Thyroid gland (tissue), 4 donors: ENCODE results near the gene CPN2. TPM values are rescaled to one million over a fixed set of nuclear protein-coding genes. Genes with fewer than 3 reads are reported as not detected.

Experiments used
- DNase-seq, 2 donors: peaks; one replicate each; pipeline ENCODE4 v3.0.0-alpha.2; 2019
- H3K27ac ChIP-seq, 3 donors: fragments of 200-600 bp; sonication (generic); 1 replicate in 2 of 3; 2 replicates in 1 of 3; pipeline ENCODE4 v1.5.1; 2016 to 2019; ENCODE audit warnings: mild to moderate bottlenecking in 1 of 3, moderate library complexity in 1 of 3
- H3K27me3 ChIP-seq: fragments of 200-600 bp; sonication (generic); one replicate; pipeline ENCODE4 v1.5.1; 2019
- H3K36me3 ChIP-seq, 2 donors: fragments of 200-600 bp; sonication (generic); one replicate each; pipeline ENCODE4 v1.5.1; 2016 to 2019
- H3K4me1 ChIP-seq, 2 donors: fragments of 200-600 bp; sonication (generic); one replicate each; pipeline ENCODE4 v1.5.1; 2017 to 2019
- H3K4me3 ChIP-seq, 3 donors: fragments of 200-600 bp; sonication (generic); replicated peaks in 1 of 3; 1 replicate in 2 of 3; 2 replicates in 1 of 3; pipeline ENCODE4 v1.5.1; 2016; ENCODE audit warnings: mild to moderate bottlenecking in 1 of 3
- H3K9me3 ChIP-seq: fragments of 200-600 bp; sonication (generic); one replicate; pipeline ENCODE4 v1.5.1; 2017
- CTCF ChIP-seq, 6 experiments: fragments of 200-600 bp in 3 of 6; fragments of 450-650 bp in 3 of 6; sonication (generic) in 3 of 6; IDR thresholded peaks; one replicate each; pipeline ENCODE4 v1.5.1; 2016 to 2019; ENCODE audit warnings: antibody characterized with exemption in 6 of 6, mild to moderate bottlenecking in 2 of 6, inconsistent platforms in 1 of 6, moderate library complexity in 1 of 6
- POLR2A ChIP-seq, 2 donors: fragments of 450-650 bp; IDR thresholded peaks; one replicate each; pipeline ENCODE4 v1.6.1; 2017; ENCODE audit warnings: antibody characterized with exemption in 2 of 2, mild to moderate bottlenecking in 2 of 2, moderate library complexity in 1 of 2
- whole genome bisulfite sequencing, 2 donors: methylation state at CpG; one replicate each; pipeline ENCODE4 v1.1.5; 2017; 5-methylcytosine and 5-hydroxymethylcytosine counted together
- intact Hi-C: fragments of 100-400 bp; cut with DNase I; formaldehyde crosslinking; loops from one replicate; pipeline ENCODE4 v1.15.1; 2023
- total RNA-seq, 4 donors: library from RNA; depleted of rRNA; stranded (reverse); fragments of >200 nt; gene quantifications; one replicate each; pipeline ENCODE4 v1.2.3, GENCODE V29; 2016

CPN2 gene
- total RNA-seq, 4 donors from 2014 or later = not detected

- intact Hi-C loops = loop anchor here (5.0 kb wide), 3 partner anchors 180 to 655 kb away; partner anchors contain the start of gene HES1
- WGBS, 2 donors = 76 to 86% methylated on average over 1 to 6 of the region's 6 CpGs
- Histone ChIP-seq H3K36me3 (no peaks in the 10 kb centered on the region), H3K27me3 (no peaks in the 10 kb centered on the region), H3K4me1 (peaks cover 26 to 46% of the 10 kb centered on the region in 2 donors), H3K27ac (no peak overlapping the region), H3K4me3 (no peak overlapping the region), H3K9me3 (no peaks in the 10 kb centered on the region)
- no peak for TF ChIP-seq CTCF (IDR thresholded peaks at IDR 0.05)
- no peak for TF ChIP-seq POLR2A (IDR thresholded peaks at IDR 0.05)
- DNase-seq = no peak
These were observed 34.2 kb downstream of the CPN2 start for GRCh38 chr3:194316918-194317317.

- DNase-seq = no peak
- H3K4me1 ChIP-seq = peaks cover 21 to 46% of the 10 kb centered on the region in 2 donors
These were observed 35.2 kb downstream of the CPN2 start for GRCh38 chr3:194315965-194316361.

GRCh38 chr3:194315088-194315964 is 35.8 kb downstream of the CPN2 start:
- peak overlapping the region in 1 of 3 donors; percentile 19 for H3K4me3 ChIP-seq
- H3K36me3 ChIP-seq = no peaks in the 10 kb centered on the region
- 9 to 21% methylated on average over 13 to 26 of the region's 54 CpGs for WGBS, 2 donors
- intact Hi-C loops = loop anchor here (5.0 kb wide), 3 partner anchors 178 to 653 kb away; partner anchors contain the start of gene HES1
- H3K9me3 ChIP-seq = no peaks in the 10 kb centered on the region
- H3K27ac ChIP-seq = peak overlapping the region; percentile 28 to 66 (median 44)
- DNase-seq = peak; percentile 86 to 87
- H3K4me1 ChIP-seq = peaks cover 21 to 46% of the 10 kb centered on the region in 2 donors
- H3K27me3 ChIP-seq = no peaks in the 10 kb centered on the region
- peak in 5 of 6 experiments; percentile 78 to 96 (median 95) for TF ChIP-seq CTCF (IDR thresholded peaks at IDR 0.05)
- peak in 1 of 2 donors; percentile 53 for TF ChIP-seq POLR2A (IDR thresholded peaks at IDR 0.05)

More at GRCh38 chr3:194315965-194316361, 35.2 kb downstream of the CPN2 start:
- WGBS, 2 donors = 25 to 35% methylated on average over 16 to 17 of the region's 17 CpGs
- TF ChIP-seq POLR2A (IDR thresholded peaks at IDR 0.05) (no peak), CTCF (IDR thresholded peaks at IDR 0.05) (peak in 1 of 6 experiments; percentile 2)
- Histone ChIP-seq H3K36me3 (no peaks in the 10 kb centered on the region), H3K27me3 (no peaks in the 10 kb centered on the region), H3K4me3 (no peak overlapping the region), H3K27ac (peak overlapping the region in 1 of 3 donors; percentile 66), H3K9me3 (no peaks in the 10 kb centered on the region)
- intact Hi-C loops = loop anchor here (5.0 kb wide), 3 partner anchors 179 to 654 kb away; partner anchors contain the start of gene HES1

- TF ChIP-seq CTCF (IDR thresholded peaks at IDR 0.05) = no peak
- no peak for TF ChIP-seq POLR2A (IDR thresholded peaks at IDR 0.05)
- 84 to 88% methylated on average over 13 of the region's 13 CpGs for WGBS, 2 donors
- Histone ChIP-seq H3K9me3 (no peaks in the 10 kb centered on the region), H3K27me3 (no peaks in the 10 kb centered on the region), H3K27ac (peak overlapping the region in 1 of 3 donors; percentile 66), H3K4me1 (peaks cover 21 to 46% of the 10 kb centered on the region in 2 donors), H3K4me3 (no peak overlapping the region), H3K36me3 (no peaks in the 10 kb centered on the region)
- intact Hi-C loops = loop anchor here (5.0 kb wide), 3 partner anchors 177 to 652 kb away; partner anchors contain the start of gene HES1
- peak; percentile 43 to 49 for DNase-seq
These were observed 36.6 kb downstream of the CPN2 start for GRCh38 chr3:194314388-194315068.
